ENCODE measurements around the gene GPRIN1.
"Not testable (repeated sequence)": the region's sequence is repeated elsewhere in the genome, so short reads cannot be mapped to it uniquely, and the experiment has no call there.

The GPRIN1 gene

GRCh38 chr5:176562189-176562588 is 47.8 kb downstream of the GPRIN1 start:
- H3K4me1 ChIP-seq (ENCODE audit: control insufficient read depth in 5 of 5, insufficient read depth in 5 of 5, low read length in 5 of 5) = no peaks in the 10 kb centered on the region
- H3K9ac ChIP-seq (ENCODE audit: low read length in 5 of 5) = no peak overlapping the region
- H3K27ac ChIP-seq (ENCODE audit: low read depth, low read length) = no peak overlapping the region
- H3K27me3 ChIP-seq (ENCODE audit: control insufficient read depth in 5 of 5, insufficient read depth in 4 of 5, low read length in 5 of 5) = peaks cover 5 to 22% (median 10%) of the 10 kb centered on the region in 5 donors
- H3K4me3 ChIP-seq (ENCODE audit: low read depth in 1 of 5, low read length in 5 of 5) = no peak overlapping the region
- peaks cover 0 to 11% (median 0%) of the 10 kb centered on the region in 5 donors for H3K9me3 ChIP-seq (ENCODE audit: control insufficient read depth in 5 of 5, low read length in 5 of 5)
- no peaks in the 10 kb centered on the region for H3K36me3 ChIP-seq (ENCODE audit: control insufficient read depth in 5 of 5, insufficient read depth in 5 of 5, low read length in 5 of 5)

DNA sequence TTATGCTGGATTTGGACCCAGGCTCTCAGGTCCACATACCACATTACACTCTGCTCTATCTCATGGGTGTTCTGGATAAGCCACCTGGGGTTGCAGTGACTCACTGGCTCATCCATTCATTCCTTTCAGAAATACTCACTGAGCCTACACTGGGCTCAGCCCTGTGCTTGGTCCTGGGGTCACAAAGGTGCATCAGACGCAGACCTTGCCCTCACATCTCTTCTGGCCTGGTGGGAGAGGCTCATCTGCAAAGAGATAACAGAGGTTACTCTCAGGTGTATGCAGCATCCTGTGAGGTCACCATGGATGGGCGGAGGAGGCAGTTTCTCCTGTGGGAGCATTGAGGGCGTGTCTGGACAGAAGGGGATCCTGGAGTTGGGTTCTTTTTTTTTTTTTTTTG is 48.7 kb downstream of the GPRIN1 start:
- Histone ChIP-seq H3K9me3 (ENCODE audit: control insufficient read depth in 5 of 5, low read length in 5 of 5) (peaks cover 0 to 7% (median 0%) of the 10 kb centered on the region in 5 donors), H3K27me3 (ENCODE audit: control insufficient read depth in 5 of 5, insufficient read depth in 4 of 5, low read length in 5 of 5) (peaks cover 5 to 17% (median 10%) of the 10 kb centered on the region in 5 donors), H3K36me3 (ENCODE audit: control insufficient read depth in 5 of 5, insufficient read depth in 5 of 5, low read length in 5 of 5) (no peaks in the 10 kb centered on the region), H3K4me1 (ENCODE audit: control insufficient read depth in 5 of 5, insufficient read depth in 5 of 5, low read length in 5 of 5) (no peaks in the 10 kb centered on the region), H3K4me3 (ENCODE audit: low read depth in 1 of 5, low read length in 5 of 5) (no peak overlapping the region), H3K9ac (ENCODE audit: low read length in 5 of 5) (no peak overlapping the region), H3K27ac (ENCODE audit: low read depth, low read length) (no peak overlapping the region)

DNA sequence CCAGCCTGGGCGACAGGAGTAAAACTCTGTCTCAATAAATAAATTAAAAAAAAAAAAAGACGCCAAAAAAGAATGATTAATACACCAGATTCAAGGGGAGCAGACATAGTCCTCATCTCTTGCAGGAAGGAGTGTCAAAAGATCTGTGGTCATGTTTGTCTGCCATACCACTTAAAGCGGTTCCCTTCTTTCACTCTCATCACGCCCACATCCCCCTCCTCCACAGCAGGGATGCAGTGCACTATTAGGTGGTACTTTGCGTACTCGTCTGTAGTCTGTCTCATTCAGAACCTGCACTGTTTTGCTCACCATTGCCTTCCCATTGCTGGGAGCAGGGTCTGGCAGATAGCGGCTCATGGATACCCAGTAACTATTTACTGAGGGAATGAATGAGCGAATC is 49.6 kb downstream of the GPRIN1 start:
- Histone ChIP-seq H3K36me3 (ENCODE audit: control insufficient read depth in 5 of 5, insufficient read depth in 5 of 5, low read length in 5 of 5) (no peaks in the 10 kb centered on the region), H3K4me3 (ENCODE audit: low read depth in 1 of 5, low read length in 5 of 5) (no peak overlapping the region), H3K27ac (ENCODE audit: low read depth, low read length) (no peak overlapping the region), H3K9ac (ENCODE audit: low read length in 5 of 5) (no peak overlapping the region), H3K4me1 (ENCODE audit: control insufficient read depth in 5 of 5, insufficient read depth in 5 of 5, low read length in 5 of 5) (no peaks in the 10 kb centered on the region), H3K9me3 (ENCODE audit: control insufficient read depth in 5 of 5, low read length in 5 of 5) (peaks cover 0 to 7% (median 0%) of the 10 kb centered on the region in 5 donors), H3K27me3 (ENCODE audit: control insufficient read depth in 5 of 5, insufficient read depth in 4 of 5, low read length in 5 of 5) (peaks cover 3 to 11% (median 10%) of the 10 kb centered on the region in 5 donors)

GRCh38 chr5:176559683-176560082 is 50.3 kb downstream of the GPRIN1 start:
- Histone ChIP-seq H3K4me3 (ENCODE audit: low read depth in 1 of 5, low read length in 5 of 5) (no peak overlapping the region), H3K9me3 (ENCODE audit: control insufficient read depth in 5 of 5, low read length in 5 of 5) (peaks cover 0 to 7% (median 0%) of the 10 kb centered on the region in 5 donors), H3K9ac (ENCODE audit: low read length in 5 of 5) (no peak overlapping the region), H3K36me3 (ENCODE audit: control insufficient read depth in 5 of 5, insufficient read depth in 5 of 5, low read length in 5 of 5) (no peaks in the 10 kb centered on the region), H3K4me1 (ENCODE audit: control insufficient read depth in 5 of 5, insufficient read depth in 5 of 5, low read length in 5 of 5) (no peaks in the 10 kb centered on the region), H3K27me3 (ENCODE audit: control insufficient read depth in 5 of 5, insufficient read depth in 4 of 5, low read length in 5 of 5) (peaks cover 0 to 10% (median 7%) of the 10 kb centered on the region in 5 donors), H3K27ac (ENCODE audit: low read depth, low read length) (no peak overlapping the region)

DNA sequence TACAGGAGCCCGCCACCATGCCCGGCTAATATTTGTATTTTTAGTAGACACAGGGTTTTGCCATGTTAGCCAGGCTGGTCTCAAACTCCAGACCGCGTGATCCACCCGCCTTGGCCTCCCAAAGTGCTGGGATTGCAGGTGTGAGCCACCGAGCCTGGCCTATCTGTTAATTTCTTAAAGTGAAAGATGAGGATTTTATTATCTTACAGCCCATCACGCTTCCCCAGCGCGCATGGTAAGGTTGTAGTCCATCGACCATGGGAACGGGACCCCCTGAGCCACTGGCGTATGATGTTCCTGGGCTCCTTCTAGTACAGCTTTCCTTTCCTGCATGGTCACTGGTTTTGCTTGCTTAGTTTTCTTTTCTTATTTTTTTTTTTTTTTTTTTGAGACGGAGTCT is 52.1 kb downstream of the GPRIN1 start:
- H3K4me3 ChIP-seq (ENCODE audit: low read depth in 1 of 5, low read length in 5 of 5) = no peak overlapping the region
- no peaks in the 10 kb centered on the region for H3K36me3 ChIP-seq (ENCODE audit: control insufficient read depth in 5 of 5, insufficient read depth in 5 of 5, low read length in 5 of 5)
- H3K27ac ChIP-seq (ENCODE audit: low read depth, low read length) = no peak overlapping the region
- peaks cover 0 to 7% (median 4%) of the 10 kb centered on the region in 5 donors for H3K4me1 ChIP-seq (ENCODE audit: control insufficient read depth in 5 of 5, insufficient read depth in 5 of 5, low read length in 5 of 5)
- peaks cover 11 to 25% (median 15%) of the 10 kb centered on the region in 5 donors for H3K27me3 ChIP-seq (ENCODE audit: control insufficient read depth in 5 of 5, insufficient read depth in 4 of 5, low read length in 5 of 5)
- H3K9ac ChIP-seq (ENCODE audit: low read length in 5 of 5) = no peak overlapping the region
- H3K9me3 ChIP-seq (ENCODE audit: control insufficient read depth in 5 of 5, low read length in 5 of 5) = peaks cover 0 to 7% (median 0%) of the 10 kb centered on the region in 5 donors

DNA sequence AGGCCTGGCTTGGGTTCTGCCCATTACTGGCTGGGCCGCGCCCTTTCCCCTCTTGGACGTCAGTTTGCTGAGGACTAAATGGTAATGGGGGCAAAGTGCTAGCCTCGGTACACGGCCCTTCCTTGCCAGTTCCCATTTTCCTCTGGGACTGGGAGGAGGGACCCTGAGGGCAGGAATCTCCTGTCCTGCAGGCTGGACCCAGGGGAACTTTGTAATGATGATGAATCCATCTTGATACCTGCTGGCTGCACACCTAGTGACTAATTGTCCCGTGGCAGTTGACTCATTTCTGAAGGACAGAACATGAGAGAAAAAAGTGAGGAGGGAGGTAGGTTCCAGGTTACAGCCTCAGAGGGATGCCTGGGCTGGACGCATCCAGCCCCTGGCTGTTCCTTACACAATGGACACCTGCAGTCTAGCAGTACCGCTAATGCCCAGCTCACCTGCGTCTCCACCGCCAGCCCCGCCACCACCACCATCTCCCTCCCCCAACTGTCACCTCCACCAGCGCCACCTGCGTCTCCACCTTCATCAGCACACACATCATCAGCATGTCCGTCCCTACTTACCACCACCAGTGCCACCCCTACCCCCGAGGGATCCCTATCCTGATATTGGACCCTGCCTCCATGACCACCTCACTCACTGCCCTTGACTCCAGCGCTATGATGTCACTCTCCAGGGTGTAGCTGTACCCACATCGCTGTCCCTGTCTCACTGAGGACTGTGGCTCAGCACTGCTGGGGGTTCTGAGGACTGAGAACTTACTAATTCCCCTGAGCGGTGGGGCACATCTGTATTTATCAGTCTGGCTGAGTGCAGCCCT is 56.5 kb downstream of the GPRIN1 start:
- Histone ChIP-seq H3K36me3 (ENCODE audit: control insufficient read depth in 5 of 5, insufficient read depth in 5 of 5, low read length in 5 of 5) (no peaks in the 10 kb centered on the region), H3K4me3 (ENCODE audit: low read depth in 1 of 5, low read length in 5 of 5) (no peak overlapping the region), H3K9ac (ENCODE audit: low read length in 5 of 5) (no peak overlapping the region), H3K9me3 (ENCODE audit: control insufficient read depth in 5 of 5, low read length in 5 of 5) (no peaks in the 10 kb centered on the region), H3K27me3 (ENCODE audit: control insufficient read depth in 5 of 5, insufficient read depth in 4 of 5, low read length in 5 of 5) (peaks cover 26 to 39% (median 29%) of the 10 kb centered on the region in 5 donors), H3K27ac (ENCODE audit: low read depth, low read length) (no peak overlapping the region), H3K4me1 (ENCODE audit: control insufficient read depth in 5 of 5, insufficient read depth in 5 of 5, low read length in 5 of 5) (peaks cover 0 to 10% (median 4%) of the 10 kb centered on the region in 5 donors)

- Histone ChIP-seq H3K27ac (ENCODE audit: low read depth, low read length) (no peak overlapping the region), H3K27me3 (ENCODE audit: control insufficient read depth in 5 of 5, insufficient read depth in 4 of 5, low read length in 5 of 5) (peaks cover 28 to 40% (median 29%) of the 10 kb centered on the region in 5 donors), H3K4me1 (ENCODE audit: control insufficient read depth in 5 of 5, insufficient read depth in 5 of 5, low read length in 5 of 5) (peaks cover 0 to 10% (median 4%) of the 10 kb centered on the region in 5 donors), H3K9ac (ENCODE audit: low read length in 5 of 5) (no peak overlapping the region), H3K9me3 (ENCODE audit: control insufficient read depth in 5 of 5, low read length in 5 of 5) (no peaks in the 10 kb centered on the region), H3K36me3 (ENCODE audit: control insufficient read depth in 5 of 5, insufficient read depth in 5 of 5, low read length in 5 of 5) (no peaks in the 10 kb centered on the region), H3K4me3 (ENCODE audit: low read depth in 1 of 5, low read length in 5 of 5) (no peak overlapping the region)
These were observed 57.6 kb downstream of the GPRIN1 start for GRCh38 chr5:176552332-176552869.

- H3K27ac ChIP-seq (ENCODE audit: low read depth, low read length); H3K4me3 ChIP-seq (ENCODE audit: low read depth in 1 of 5, low read length in 5 of 5); H3K36me3 ChIP-seq (ENCODE audit: control insufficient read depth in 5 of 5, insufficient read depth in 5 of 5, low read length in 5 of 5); H3K9ac ChIP-seq (ENCODE audit: low read length in 5 of 5); H3K9me3 ChIP-seq (ENCODE audit: control insufficient read depth in 5 of 5, low read length in 5 of 5); H3K4me1 ChIP-seq (ENCODE audit: control insufficient read depth in 5 of 5, insufficient read depth in 5 of 5, low read length in 5 of 5): not testable (repeated sequence)
- peaks cover 28 to 42% (median 29%) of the 10 kb centered on the region in 5 donors for H3K27me3 ChIP-seq (ENCODE audit: control insufficient read depth in 5 of 5, insufficient read depth in 4 of 5, low read length in 5 of 5)
These were observed 59.0 kb downstream of the GPRIN1 start for GRCh38 chr5:176550937-176551336.

- Histone ChIP-seq H3K9me3 (ENCODE audit: control insufficient read depth in 5 of 5, low read length in 5 of 5) (no peaks in the 10 kb centered on the region), H3K27ac (ENCODE audit: low read depth, low read length) (no peak overlapping the region), H3K9ac (ENCODE audit: low read length in 5 of 5) (no peak overlapping the region), H3K4me3 (ENCODE audit: low read depth in 1 of 5, low read length in 5 of 5) (no peak overlapping the region), H3K4me1 (ENCODE audit: control insufficient read depth in 5 of 5, insufficient read depth in 5 of 5, low read length in 5 of 5) (peaks cover 0 to 10% (median 4%) of the 10 kb centered on the region in 5 donors), H3K27me3 (ENCODE audit: control insufficient read depth in 5 of 5, insufficient read depth in 4 of 5, low read length in 5 of 5) (peaks cover 28 to 42% (median 29%) of the 10 kb centered on the region in 5 donors), H3K36me3 (ENCODE audit: control insufficient read depth in 5 of 5, insufficient read depth in 5 of 5, low read length in 5 of 5) (no peaks in the 10 kb centered on the region)
These were observed 59.6 kb downstream of the GPRIN1 start for GRCh38 chr5:176550275-176550831.

- Histone ChIP-seq H3K27ac (ENCODE audit: low read depth, low read length) (no peak overlapping the region), H3K4me3 (ENCODE audit: low read depth in 1 of 5, low read length in 5 of 5) (no peak overlapping the region), H3K36me3 (ENCODE audit: control insufficient read depth in 5 of 5, insufficient read depth in 5 of 5, low read length in 5 of 5) (no peaks in the 10 kb centered on the region), H3K9me3 (ENCODE audit: control insufficient read depth in 5 of 5, low read length in 5 of 5) (no peaks in the 10 kb centered on the region), H3K4me1 (ENCODE audit: control insufficient read depth in 5 of 5, insufficient read depth in 5 of 5, low read length in 5 of 5) (peaks cover 0 to 10% (median 4%) of the 10 kb centered on the region in 5 donors), H3K9ac (ENCODE audit: low read length in 5 of 5) (no peak overlapping the region), H3K27me3 (ENCODE audit: control insufficient read depth in 5 of 5, insufficient read depth in 4 of 5, low read length in 5 of 5) (peaks cover 28 to 42% (median 29%) of the 10 kb centered on the region in 5 donors)
These were observed 60.1 kb downstream of the GPRIN1 start for GRCh38 chr5:176549871-176550270.
